CD4-positive, alpha-beta T cell treated with Interleukin-6 for 4 hours (primary cell): ENCODE results near the gene SAMD1.

ENCODE experiments used
- DNase-seq: peaks from one replicate; pipeline ENCODE4 v3.0.0-alpha.2; 2020; ENCODE audit warnings: mixed read lengths

Gene SAMD1

GRCh38 chr19:14090509-14091080, at the start of gene SAMD1:
Gene SAMD1 (minus strand): TSS chr19:14090751.
- DNase-seq, result peak; percentile 96

DNA sequence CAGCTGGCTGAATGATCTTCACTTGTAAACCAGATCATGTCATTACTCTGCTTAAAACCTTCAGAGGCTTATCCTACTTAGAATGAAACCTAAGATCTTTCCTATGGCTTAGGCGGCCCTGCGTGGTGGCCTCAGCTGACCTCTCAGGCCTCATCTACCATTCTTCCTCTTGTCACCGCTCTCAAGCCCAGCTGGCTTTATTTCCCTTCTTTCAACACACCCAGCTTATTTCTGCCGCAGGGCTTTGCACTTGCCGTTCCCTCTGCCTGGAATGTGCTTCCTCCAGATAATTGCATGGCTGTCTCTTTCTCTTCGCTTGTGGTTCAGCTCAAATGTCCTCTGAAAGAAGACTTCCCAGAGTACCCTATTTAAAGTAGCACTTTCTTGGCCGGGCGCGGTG, 49.4 kb upstream of the SAMD1 start:
- no peak for DNase-seq

- no peak for DNase-seq
Measured at GRCh38 chr19:14138576-14139265, 48.2 kb upstream of the SAMD1 start.

DNA sequence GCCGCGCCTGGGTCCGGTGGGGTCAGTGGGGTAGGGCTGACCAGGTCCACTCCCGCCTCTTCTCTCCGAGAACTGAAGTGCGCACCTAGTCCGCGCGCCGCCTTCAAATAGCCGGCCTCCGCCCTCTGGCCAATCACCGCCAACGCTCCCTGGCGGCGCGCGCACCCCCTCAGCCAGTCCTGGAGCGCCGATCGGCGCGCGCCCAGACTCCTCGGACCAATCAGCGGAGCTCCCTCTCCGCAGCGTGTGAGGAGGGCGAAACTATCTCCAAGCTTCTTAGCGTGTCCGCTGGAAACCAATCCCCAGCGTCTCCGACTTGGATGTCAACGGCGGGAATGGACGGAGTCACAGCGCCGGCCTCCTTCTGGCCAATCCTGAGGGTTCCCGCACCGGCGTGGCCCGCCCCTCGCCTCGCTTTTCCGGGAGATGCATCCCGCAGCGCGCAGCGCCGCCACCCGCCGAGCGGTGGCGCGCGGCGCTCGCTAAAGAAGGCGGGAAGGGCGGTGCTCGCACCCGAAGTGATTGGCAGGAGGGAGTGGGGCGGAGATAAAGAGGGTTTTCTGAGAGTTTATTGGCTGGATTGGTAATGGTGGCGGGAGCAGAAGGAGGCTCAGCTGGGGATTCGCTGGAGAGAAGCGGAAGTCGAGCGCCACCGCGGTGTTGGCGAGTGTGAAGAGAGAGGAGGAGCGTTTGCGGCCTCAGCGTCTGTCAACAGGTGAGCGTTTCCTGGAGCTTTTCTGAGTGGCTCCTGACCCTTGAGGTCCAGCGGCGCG, 46.1 kb upstream of the SAMD1 start, which contains the start of gene ASF1B:
Gene ASF1B, minus strand, starts transcription at position 81 of the 773 bp plus-strand sequence. CDS start 133 bp downstream, outside the sequence.
- peak; percentile 98 for DNase-seq

GRCh38 chr19:14135985-14136508, 45.5 kb upstream of the SAMD1 start:
- DNase-seq, result no peak

- DNase-seq, result no peak
Measured at GRCh38 chr19:14135355-14135754, 44.8 kb upstream of the SAMD1 start.

- DNase-seq, result no peak
Measured at GRCh38 chr19:14127929-14128509, 37.5 kb upstream of the SAMD1 start.

- no peak for DNase-seq
Measured at GRCh38 chr19:14127176-14127575, 36.6 kb upstream of the SAMD1 start.

GRCh38 chr19:14122924-14123323, 32.4 kb upstream of the SAMD1 start:
- no peak for DNase-seq

- DNase-seq, result no peak
Measured at GRCh38 chr19:14120497-14120780, 29.9 kb upstream of the SAMD1 start.

GRCh38 chr19:14119644-14120496, 29.3 kb upstream of the SAMD1 start:
- DNase-seq, result no peak

DNA sequence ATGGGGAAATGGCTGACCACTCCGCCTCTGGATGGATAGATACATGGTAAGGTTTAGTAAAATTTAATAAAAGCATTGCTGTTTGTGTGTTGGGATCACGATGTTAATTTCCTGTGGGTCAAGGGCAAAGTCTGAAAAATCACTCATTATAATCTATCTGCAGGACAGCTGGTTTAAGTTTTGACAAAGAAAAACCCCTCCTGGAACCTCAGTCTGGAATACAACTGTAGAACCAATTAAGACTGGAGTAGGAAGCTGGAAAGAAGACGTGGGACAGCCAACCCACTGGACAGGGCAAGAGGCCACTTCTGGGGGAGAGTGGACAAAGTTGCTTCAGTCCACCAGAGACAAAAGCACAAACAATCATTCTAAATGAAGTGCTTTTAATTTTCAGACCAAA, 28.6 kb upstream of the SAMD1 start:
- DNase-seq, result no peak

DNA sequence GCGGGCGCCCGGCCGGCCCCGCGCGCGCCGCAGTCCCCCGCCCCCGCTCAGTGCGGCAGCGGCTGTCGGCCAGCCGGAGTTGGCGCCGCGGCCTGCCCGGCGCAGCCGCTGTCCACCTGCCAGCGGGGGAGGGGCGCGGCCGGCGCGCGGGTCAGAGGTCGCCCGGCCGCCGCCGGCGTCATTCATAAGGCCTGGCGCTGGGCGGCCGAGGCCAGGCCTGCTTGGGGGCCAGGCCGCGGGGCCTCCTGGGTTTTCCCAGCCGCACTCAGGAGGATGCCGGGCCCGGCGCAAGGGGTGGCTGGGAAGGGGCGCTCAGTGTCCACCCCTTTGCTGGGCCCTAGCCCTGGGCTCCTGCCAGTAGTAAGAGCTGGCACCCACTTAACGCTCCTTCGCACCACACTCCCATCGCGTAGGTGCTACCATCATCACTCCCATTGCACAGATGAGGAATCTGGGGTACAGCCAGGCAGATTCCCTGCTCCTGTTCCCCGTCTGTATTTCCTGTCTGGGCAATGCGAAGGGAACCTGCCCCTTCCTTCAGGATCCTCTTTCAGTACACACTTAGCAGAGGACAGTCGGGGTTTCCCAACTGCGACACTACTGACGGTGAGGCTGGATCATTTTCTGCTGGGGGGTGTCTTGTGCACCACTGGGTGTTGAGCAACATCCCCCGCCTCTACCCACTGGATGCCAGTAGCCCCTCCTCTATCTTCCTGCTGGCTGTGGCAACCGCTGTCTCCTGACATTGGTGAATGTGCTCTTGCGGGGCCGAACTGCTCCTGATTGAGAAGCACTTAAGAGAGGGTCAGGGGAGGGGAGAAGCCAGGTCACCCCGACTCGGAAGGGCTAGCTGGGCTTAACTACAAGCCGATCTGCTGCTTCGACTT, 27.9 kb upstream of the SAMD1 start:
- DNase-seq, result peak; percentile 55

- peak; percentile 98 for DNase-seq
Measured at GRCh38 chr19:14117668-14118164, 27.2 kb upstream of the SAMD1 start, which contains the start of gene PRKACA. Gene PRKACA (minus strand): TSS chr19:14117762. CDS start chr19:14117547, 215 bp downstream.

DNA sequence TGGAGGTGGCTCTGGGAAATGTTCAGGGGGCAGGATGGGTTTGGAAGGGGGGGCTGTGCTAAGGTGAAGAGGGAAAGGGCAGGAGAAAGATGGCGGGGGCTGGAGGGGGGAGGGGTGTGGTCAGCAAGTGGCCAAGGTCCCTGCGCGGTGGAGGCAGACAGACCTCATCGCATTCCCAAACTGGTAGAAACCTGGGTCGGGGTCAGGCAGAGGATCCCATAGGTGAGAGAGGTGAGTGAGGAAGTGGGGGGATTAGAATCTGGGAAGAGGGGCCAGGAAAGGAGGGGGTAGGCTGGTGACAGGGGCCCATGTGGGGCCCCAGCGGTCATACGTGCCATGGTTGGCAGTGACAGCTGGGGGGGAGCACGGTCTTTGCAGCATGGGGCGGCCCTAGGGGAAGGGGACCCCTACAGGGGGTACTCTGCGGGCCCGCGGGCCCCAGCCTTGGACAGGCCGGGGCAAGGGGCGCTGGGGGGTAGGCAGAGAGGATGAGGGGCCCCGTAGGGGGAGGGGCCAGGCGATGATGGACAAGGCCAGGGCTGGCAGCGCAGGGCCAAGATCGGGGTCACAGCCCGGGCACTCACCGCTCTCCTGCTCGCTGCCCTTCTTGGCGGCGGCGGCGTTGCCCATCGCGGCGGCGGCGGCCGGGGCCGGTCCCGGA, 26.5 kb upstream of the SAMD1 start:
- peak; percentile 27 for DNase-seq

GRCh38 chr19:14116525-14116917, 26.0 kb upstream of the SAMD1 start:
- no peak for DNase-seq

DNA sequence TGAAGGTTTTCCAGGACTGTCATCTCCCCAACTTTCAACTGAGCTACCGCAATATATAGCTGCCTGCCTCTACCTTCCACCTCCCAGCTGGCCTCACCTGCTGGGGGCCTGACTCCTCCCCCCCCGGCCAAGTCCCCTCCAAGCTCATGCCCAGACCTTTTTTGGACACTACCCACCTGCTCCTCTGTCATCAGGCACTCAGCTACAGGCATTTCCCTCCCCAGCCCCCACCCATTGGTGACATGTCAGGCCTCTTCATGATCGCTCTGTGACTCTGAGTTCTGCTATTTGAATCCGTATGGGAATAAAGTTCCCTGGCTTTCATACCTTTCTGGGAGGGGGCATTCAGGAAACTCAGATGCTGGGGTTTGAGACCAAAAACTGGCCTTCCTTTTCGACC, 25.2 kb upstream of the SAMD1 start:
- DNase-seq, result no peak

DNA sequence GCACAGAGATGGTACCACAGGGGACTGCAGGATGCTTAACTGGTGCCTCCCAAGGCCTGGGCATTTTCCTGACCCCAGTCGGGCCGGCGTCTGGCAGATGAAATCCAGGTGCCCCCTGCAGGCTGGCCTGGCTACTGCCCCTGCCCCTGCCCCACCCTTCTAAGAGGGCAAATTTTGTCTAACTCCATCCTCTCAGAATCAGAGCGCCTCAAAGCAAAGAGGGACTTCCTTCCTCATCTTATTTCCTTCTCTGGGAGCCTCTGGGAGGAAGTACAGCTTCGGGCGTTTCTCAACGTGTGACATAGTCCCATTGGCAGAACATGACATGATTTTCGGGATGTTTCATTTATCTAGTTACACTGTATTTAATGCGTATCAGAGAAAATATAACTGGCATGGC, 24.3 kb upstream of the SAMD1 start:
- DNase-seq, result peak; percentile 65

- no peak for DNase-seq
Measured at GRCh38 chr19:14114439-14114838, 23.9 kb upstream of the SAMD1 start.

- peak; percentile 43 for DNase-seq
Measured at GRCh38 chr19:14113762-14114414, 23.3 kb upstream of the SAMD1 start.
